H9 (cell line): ENCODE measurements around the gene ZNF335. TPM values are rescaled to one million over a fixed set of nuclear protein-coding genes. Genes with fewer than 3 reads are reported as not detected.

Source experiments
- DNase-seq: peaks from one replicate; pipeline ENCODE4 v3.0.0-alpha.2; 2017
- H2AFZ ChIP-seq: one replicate; pipeline ENCODE4 v1.6.1; 2013; ENCODE audit warnings: mild to moderate bottlenecking, low read length, control low read depth, moderate library complexity
- H2AK5ac ChIP-seq: 2 replicates; pipeline ENCODE4 v1.6.1; 2013; ENCODE audit warnings: low read length, control low read depth, mixed read lengths; ENCODE audit not compliant: insufficient read length
- H2BK120ac ChIP-seq: one replicate; pipeline ENCODE4 v1.6.1; 2013; ENCODE audit warnings: low read depth, mild to moderate bottlenecking, low read length, control low read depth, inconsistent platforms; ENCODE audit not compliant: poor library complexity, severe bottlenecking
- H2BK12ac ChIP-seq: 2 replicates; pipeline ENCODE4 v1.6.1; 2013; ENCODE audit warnings: low read length, control low read depth, mixed read lengths, low read depth; ENCODE audit not compliant: insufficient read length
- H2BK15ac ChIP-seq: 2 replicates; pipeline ENCODE4 v1.6.1; 2013; ENCODE audit warnings: low read depth, low read length, control low read depth
- H2BK20ac ChIP-seq: one replicate; pipeline ENCODE4 v1.6.1; 2013; ENCODE audit warnings: low read depth, mild to moderate bottlenecking, low read length, control low read depth, inconsistent platforms; ENCODE audit not compliant: poor library complexity, severe bottlenecking
- H2BK5ac ChIP-seq: 2 replicates; pipeline ENCODE4 v1.6.1; 2013; ENCODE audit warnings: low read length, control low read depth, mixed read lengths; ENCODE audit not compliant: insufficient read length
- H3K14ac ChIP-seq: 2 replicates; pipeline ENCODE4 v1.6.1; 2013; ENCODE audit warnings: low read length, control low read depth; ENCODE audit not compliant: insufficient read depth
- H3K18ac ChIP-seq: 2 replicates; pipeline ENCODE4 v1.6.1; 2013; ENCODE audit warnings: low read depth, mild to moderate bottlenecking, mixed read lengths, low read length, control low read depth; ENCODE audit not compliant: insufficient read length
- H3K23ac ChIP-seq: 2 replicates; pipeline ENCODE4 v1.6.1; 2013; ENCODE audit warnings: low read length, control low read depth, mixed read lengths, low read depth; ENCODE audit not compliant: insufficient read length
- H3K23me2 ChIP-seq: 2 replicates; pipeline ENCODE4 v1.6.1; 2013; ENCODE audit warnings: low read depth, mild to moderate bottlenecking, mixed read lengths, low read length, control low read depth; ENCODE audit not compliant: insufficient read length, poor library complexity, severe bottlenecking
- H3K27ac ChIP-seq: 2 replicates; pipeline ENCODE4 v1.5.1; 2013; ENCODE audit warnings: low read length, control low read depth, mixed read lengths, low read depth; ENCODE audit not compliant: insufficient read length
- H3K27me3 ChIP-seq: 2 replicates; pipeline ENCODE4 v1.6.1; 2013; ENCODE audit warnings: low read length, control low read depth, inconsistent platforms; ENCODE audit not compliant: insufficient read depth
- H3K4ac ChIP-seq: 2 replicates; pipeline ENCODE4 v1.6.1; 2013; ENCODE audit warnings: low read depth, mild to moderate bottlenecking, control low read depth, inconsistent platforms, low read length, moderate library complexity
- H3K4me1 ChIP-seq: 2 replicates; pipeline ENCODE4 v1.6.1; 2013; ENCODE audit warnings: low read length, control low read depth, inconsistent platforms; ENCODE audit not compliant: insufficient read depth
- H3K4me2 ChIP-seq: 2 replicates; pipeline ENCODE4 v1.6.1; 2013; ENCODE audit warnings: low read length, control low read depth, mixed read lengths; ENCODE audit not compliant: insufficient read length, insufficient read depth
- H3K56ac ChIP-seq: 2 replicates; pipeline ENCODE4 v1.6.1; 2013; ENCODE audit warnings: low read depth, mild to moderate bottlenecking, mixed read lengths, low read length, control low read depth; ENCODE audit not compliant: insufficient read length
- H3K79me1 ChIP-seq: 2 replicates; pipeline ENCODE4 v1.6.1; 2013; ENCODE audit warnings: low read depth, mild to moderate bottlenecking, moderate library complexity, low read length, control low read depth, inconsistent platforms; ENCODE audit not compliant: insufficient read depth, poor library complexity, severe bottlenecking
- H3K79me2 ChIP-seq: 2 replicates; pipeline ENCODE4 v1.6.1; 2013; ENCODE audit warnings: low read length, control low read depth, inconsistent platforms; ENCODE audit not compliant: insufficient read depth
- H3K9ac ChIP-seq: 2 replicates; pipeline ENCODE4 v1.6.1; 2013; ENCODE audit warnings: low read length, control low read depth, mixed read lengths; ENCODE audit not compliant: insufficient read length; ENCODE audit errors: extremely low read depth
- H3K9me3 ChIP-seq: one replicate; pipeline ENCODE4 v1.6.1; 2013; ENCODE audit warnings: low read depth, low read length, inconsistent platforms; ENCODE audit not compliant: control insufficient read depth
- H3T11ph ChIP-seq: one replicate; pipeline ENCODE4 v1.6.1; 2013; ENCODE audit warnings: mild to moderate bottlenecking, low read length, control low read depth, inconsistent platforms
- H4K20me1 ChIP-seq: one replicate; pipeline ENCODE4 v1.6.1; 2013; ENCODE audit not compliant: control insufficient read depth, insufficient read length, insufficient read depth
- H4K5ac ChIP-seq: 2 replicates; pipeline ENCODE4 v1.6.1; 2013; ENCODE audit warnings: low read depth, mild to moderate bottlenecking, mixed read lengths, low read length, control low read depth; ENCODE audit not compliant: insufficient read length
- H4K8ac ChIP-seq: replicated peaks from 2 replicates; pipeline ENCODE4 v1.6.1; 2013; ENCODE audit warnings: low read length, control low read depth, mixed read lengths, low read depth; ENCODE audit not compliant: insufficient read length
- H4K91ac ChIP-seq: 2 replicates; pipeline ENCODE4 v1.6.1; 2013; ENCODE audit warnings: low read depth, mild to moderate bottlenecking, moderate library complexity, mixed read lengths, low read length, control low read depth; ENCODE audit not compliant: insufficient read length
- H3K27ac Mint-ChIP-seq, 3 experiments: 2 replicates in 2 of 3; 3 replicates in 1 of 3; pipeline ENCODE4 v1.8.0; 2020 to 2021; ENCODE audit warnings: mixed read lengths in 3 of 3, mild to moderate bottlenecking in 1 of 3, moderate library complexity in 1 of 3
- H3K27me3 Mint-ChIP-seq: 2 replicates; pipeline ENCODE4 v1.8.0; 2021; ENCODE audit warnings: low read depth, mild to moderate bottlenecking, moderate library complexity, mixed read lengths
- H3K36me3 Mint-ChIP-seq, 3 experiments: 2 replicates in 2 of 3; 3 replicates in 1 of 3; pipeline ENCODE4 v1.8.0; 2020 to 2021; ENCODE audit warnings: low read depth in 3 of 3, mixed read lengths in 3 of 3; ENCODE audit not compliant: insufficient read depth in 1 of 3
- H3K4me1 Mint-ChIP-seq, 2 experiments: 2 replicates each; pipeline ENCODE4 v1.8.0; 2020; ENCODE audit warnings: mixed read lengths in 2 of 2
- H3K4me3 Mint-ChIP-seq, 2 experiments: 2 replicates in 1 of 2; 3 replicates in 1 of 2; pipeline ENCODE4 v1.8.0; 2020 to 2021; ENCODE audit warnings: mild to moderate bottlenecking in 2 of 2, mixed read lengths in 2 of 2, moderate library complexity in 1 of 2
- H3K9me3 Mint-ChIP-seq, 2 experiments: 2 replicates in 1 of 2; 3 replicates in 1 of 2; pipeline ENCODE4 v1.8.0; 2020; ENCODE audit warnings: mild to moderate bottlenecking in 2 of 2, mixed read lengths in 2 of 2, moderate library complexity in 1 of 2
- WGBS: extraction: QIAGEN DNeasy Blood & Tissue Kit; methylation state at CpG from one replicate; pipeline ENCODE4 v1.1.7; 2013; ENCODE audit warnings: missing lambda C conversion rate, low lambda C conversion rate, mixed read lengths; ENCODE audit not compliant: insufficient read length; ENCODE audit errors: extremely low coverage; 5-methylcytosine and 5-hydroxymethylcytosine counted together
- total RNA-seq: library from RNA; stranded (reverse); gene quantifications from 2 replicates; pipeline ENCODE4 v1.2.1, GENCODE V29; 2021
- TF ChIP-seq, protein P1 (sequence below): fragments of 200-600 bp; sonication (generic); conservative IDR thresholded peaks from 3 replicates; pipeline ENCODE4 v1.8.0; 2021; ENCODE audit warnings: antibody characterized with exemption, mild to moderate bottlenecking

ZNF335 gene
- total RNA-seq, 1 experiment from 2014 or later, result 21.1 TPM

GRCh38 chr20:45976086-45976485, 4.1 kb upstream of the ZNF335 start:
- no peak overlapping the region for H3K9ac ChIP-seq
- no peak overlapping the region for H4K91ac ChIP-seq
- no CpG with 5 or more reads among the region's 6 CpGs for WGBS
- TF ChIP-seq, protein P1, sequence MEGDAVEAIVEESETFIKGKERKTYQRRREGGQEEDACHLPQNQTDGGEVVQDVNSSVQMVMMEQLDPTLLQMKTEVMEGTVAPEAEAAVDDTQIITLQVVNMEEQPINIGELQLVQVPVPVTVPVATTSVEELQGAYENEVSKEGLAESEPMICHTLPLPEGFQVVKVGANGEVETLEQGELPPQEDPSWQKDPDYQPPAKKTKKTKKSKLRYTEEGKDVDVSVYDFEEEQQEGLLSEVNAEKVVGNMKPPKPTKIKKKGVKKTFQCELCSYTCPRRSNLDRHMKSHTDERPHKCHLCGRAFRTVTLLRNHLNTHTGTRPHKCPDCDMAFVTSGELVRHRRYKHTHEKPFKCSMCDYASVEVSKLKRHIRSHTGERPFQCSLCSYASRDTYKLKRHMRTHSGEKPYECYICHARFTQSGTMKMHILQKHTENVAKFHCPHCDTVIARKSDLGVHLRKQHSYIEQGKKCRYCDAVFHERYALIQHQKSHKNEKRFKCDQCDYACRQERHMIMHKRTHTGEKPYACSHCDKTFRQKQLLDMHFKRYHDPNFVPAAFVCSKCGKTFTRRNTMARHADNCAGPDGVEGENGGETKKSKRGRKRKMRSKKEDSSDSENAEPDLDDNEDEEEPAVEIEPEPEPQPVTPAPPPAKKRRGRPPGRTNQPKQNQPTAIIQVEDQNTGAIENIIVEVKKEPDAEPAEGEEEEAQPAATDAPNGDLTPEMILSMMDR, result no peak
- Mint-ChIP-seq H3K27ac (no peak overlapping the region), H3K4me1 (peaks cover 7 to 10% of the 10 kb centered on the region in 2 experiments), H3K9me3 (no peaks in the 10 kb centered on the region; a peak in 1 of 5 replicates), H3K27me3 (no peaks in the 10 kb centered on the region; the same call in none of the 2 replicates), H3K36me3 (no peaks in the 10 kb centered on the region), H3K4me3 (no peak overlapping the region)
- no peak overlapping the region for H2AFZ ChIP-seq
- no peak overlapping the region for H2AK5ac ChIP-seq
- H3K23me2 ChIP-seq, result peaks cover 4% of the 10 kb centered on the region
- H3K4me2 ChIP-seq, result no peak overlapping the region
- no peaks in the 10 kb centered on the region for H4K20me1 ChIP-seq
- no peaks in the 10 kb centered on the region for H3K27me3 ChIP-seq
- no peak overlapping the region for H3K56ac ChIP-seq
- H4K8ac ChIP-seq, result no peak overlapping the region
- DNase-seq, result no peak
- H3K18ac ChIP-seq, result no peak overlapping the region
- H2BK120ac ChIP-seq, result no peak overlapping the region
- H3K27ac ChIP-seq, result no peak overlapping the region
- no peak overlapping the region for H3K14ac ChIP-seq
- no peaks in the 10 kb centered on the region for H3K9me3 ChIP-seq
- H3K4me1 ChIP-seq, result no peaks in the 10 kb centered on the region
- no peak overlapping the region for H3K23ac ChIP-seq
- no peak overlapping the region for H3K4ac ChIP-seq
- no peak overlapping the region for H2BK20ac ChIP-seq
- no peak overlapping the region for H2BK5ac ChIP-seq
- H3T11ph ChIP-seq, result no peak overlapping the region
- H4K5ac ChIP-seq, result no peak overlapping the region
- no peak overlapping the region for H2BK12ac ChIP-seq
- H3K79me2 ChIP-seq, result no peaks in the 10 kb centered on the region
- H3K79me1 ChIP-seq, result no peaks in the 10 kb centered on the region
- H2BK15ac ChIP-seq, result no peak overlapping the region
